Measurements from ENCODE around the gene CCNB1IP1. TPM values are rescaled to one million over a fixed set of nuclear protein-coding genes. Genes with fewer than 3 reads are reported as not detected.
A peak's percentile ranks its signal among the peaks of the same experiment; 100 is the strongest.

The CCNB1IP1 gene
- total and polyA plus RNA-seq, 2 of the 4 experiments (the other 2 are of a cell fraction): 27.5 to 34.6 TPM

GRCh38 chr14:20332788-20333493 is at the start of gene CCNB1IP1 (continued):
- TF ChIP-seq CEBPB (IDR thresholded peaks at IDR 0.05; ENCODE audit: low read depth, low read length) (peak; percentile 85), MAFK (IDR thresholded peaks at IDR 0.05; ENCODE audit: low read depth, low read length) (no peak)

DNA sequence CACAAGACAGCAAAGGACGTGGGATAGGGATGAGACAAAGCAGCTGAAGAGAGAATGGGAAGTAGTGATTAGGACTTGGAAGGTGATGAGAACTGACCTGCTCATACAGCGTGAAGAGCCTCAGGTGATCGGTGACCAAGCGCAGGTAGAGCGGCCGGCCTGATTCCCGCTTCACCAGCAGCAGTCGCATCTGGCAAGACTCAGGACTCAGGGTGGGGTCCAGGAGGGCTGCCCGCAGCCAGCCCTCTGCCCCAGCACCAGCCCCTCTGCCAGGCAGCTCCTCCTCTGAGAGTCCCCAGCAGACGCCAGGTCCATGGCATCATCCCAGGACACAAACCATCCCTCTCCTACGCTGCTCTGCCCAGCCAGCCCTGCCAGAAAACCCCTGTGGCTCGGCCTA is 49.4 kb upstream of the CCNB1IP1 start:
- WGBS, 2 experiments (ENCODE audit: extremely low coverage in 2 of 2, insufficient read length in 1 of 2): 93% methylated on average over 5 of the region's 12 CpGs; no CpG with 5 or more reads in 1 of the 2 experiments
- no peak overlapping the region for H4K5ac ChIP-seq (ENCODE audit: low read depth, low read length)
- POLR2A ChIA-PET (ENCODE audit: unreplicated experiment): no interaction called here
- no peaks in the 10 kb centered on the region for H3K9me1 ChIP-seq (ENCODE audit: insufficient read depth, low read length)
- H3K79me1 ChIP-seq (ENCODE audit: low read depth in 1 of 2, low read length in 2 of 2): no peaks in the 10 kb centered on the region
- no peak overlapping the region for H3K4ac ChIP-seq (ENCODE audit: low read depth, low read length)
- H2AFZ ChIP-seq (replicated peaks; ENCODE audit: low read length, poor library complexity): no peak overlapping the region
- H3K18ac ChIP-seq (ENCODE audit: low read depth, low read length): no peak overlapping the region
- peaks cover 80% of the 10 kb centered on the region for H3K36me3 ChIP-seq (ENCODE audit: control insufficient read depth, insufficient read depth, low read length)
- no peak overlapping the region for H3K27ac ChIP-seq (ENCODE audit: insufficient read depth, low read length)
- DNase-seq (no peak), ATAC-seq (ENCODE audit: low read depth) (no peak)
- H3K4me1 ChIP-seq (ENCODE audit: control insufficient read depth, insufficient read depth, low read length): no peaks in the 10 kb centered on the region
- no peak overlapping the region for H2BK15ac ChIP-seq (ENCODE audit: low read depth, low read length)
- in situ Hi-C loops (cut with MboI; ENCODE audit: low sequenced_read_pairs) (no loop called here), intact Hi-C loops (cut with micrococcal nuclease) (no loop called here), dilution Hi-C loops (cut with HindIII; ENCODE audit: low sequenced_read_pairs, unreplicated experiment) (no loop called here)
- H3K9ac ChIP-seq (ENCODE audit: low read depth, low read length): no peak overlapping the region
- H4K20me1 ChIP-seq (ENCODE audit: insufficient read depth, low read length): no peaks in the 10 kb centered on the region
- H2BK120ac ChIP-seq (ENCODE audit: low read depth, low read length): no peak overlapping the region
- CTCF ChIA-PET: no interaction called here
- H4K91ac ChIP-seq (ENCODE audit: insufficient read depth, low read depth, low read length): no peak overlapping the region
- H2BK20ac ChIP-seq (ENCODE audit: low read depth, low read length): no peak overlapping the region
- no peak overlapping the region for H2AK5ac ChIP-seq (ENCODE audit: low read depth, low read length)
- H3K23ac ChIP-seq (ENCODE audit: low read depth, low read length): no peak overlapping the region
- H3K9me3 ChIP-seq (ENCODE audit: control insufficient read depth, insufficient read depth, low read length): no peaks in the 10 kb centered on the region
- no peak overlapping the region for H2BK5ac ChIP-seq (ENCODE audit: low read depth, low read length, poor library complexity, severe bottlenecking)
- no peaks in the 10 kb centered on the region for H3K27me3 ChIP-seq (ENCODE audit: control insufficient read depth, insufficient read depth, low read length)
- H2AK9ac ChIP-seq (replicated peaks; ENCODE audit: low read depth, low read length, poor library complexity): peak overlapping the region; percentile 50
- no TSS peak for BruUV-seq (replicated peaks)
- no peak overlapping the region for H3K56ac ChIP-seq (ENCODE audit: extremely low read depth, insufficient read depth, low read length)
- no peak overlapping the region for H3K4me2 ChIP-seq (ENCODE audit: low read depth, low read length)
- no peak overlapping the region for H4K8ac ChIP-seq (ENCODE audit: low read depth in 2 of 2, low read length in 2 of 2)
- H3K4me3 ChIP-seq (ENCODE audit: insufficient read depth, low read depth, low read length): no peak overlapping the region
- no peak overlapping the region for H3K14ac ChIP-seq (replicated peaks; ENCODE audit: low read depth, low read length)
- TF ChIP-seq CTCF (conservative IDR thresholded peaks at IDR 0.05; ENCODE audit: low read depth, low read length): no peak
- TF ChIP-seq POLR2A (IDR thresholded peaks at IDR 0.05; ENCODE audit: low read depth, low read length): no peak
- TF ChIP-seq NFE2L2 (IDR thresholded peaks at IDR 0.05; ENCODE audit: low read depth, low read length): no peak
- no peak for TF ChIP-seq RFX5 (IDR thresholded peaks at IDR 0.05; ENCODE audit: low read depth, low read length)
- no peak for TF ChIP-seq FOS (IDR thresholded peaks at IDR 0.05; ENCODE audit: low read depth, low read length)
- TF ChIP-seq MAZ (IDR thresholded peaks at IDR 0.05; ENCODE audit: borderline replicate concordance, low read depth, low read length): no peak
- TF ChIP-seq SMC3 (IDR thresholded peaks at IDR 0.05; ENCODE audit: low read depth, low read length): no peak
- TF ChIP-seq, protein P1, sequence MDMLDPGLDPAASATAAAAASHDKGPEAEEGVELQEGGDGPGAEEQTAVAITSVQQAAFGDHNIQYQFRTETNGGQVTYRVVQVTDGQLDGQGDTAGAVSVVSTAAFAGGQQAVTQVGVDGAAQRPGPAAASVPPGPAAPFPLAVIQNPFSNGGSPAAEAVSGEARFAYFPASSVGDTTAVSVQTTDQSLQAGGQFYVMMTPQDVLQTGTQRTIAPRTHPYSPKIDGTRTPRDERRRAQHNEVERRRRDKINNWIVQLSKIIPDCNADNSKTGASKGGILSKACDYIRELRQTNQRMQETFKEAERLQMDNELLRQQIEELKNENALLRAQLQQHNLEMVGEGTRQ (IDR thresholded peaks at IDR 0.05; ENCODE audit: low read depth, low read length): no peak
- TF ChIP-seq BHLHE40 (IDR thresholded peaks at IDR 0.05; ENCODE audit: low read depth, low read length): no peak
- TF ChIP-seq MAFK (IDR thresholded peaks at IDR 0.05; ENCODE audit: low read depth, low read length): no peak
- TF ChIP-seq, protein P2, sequence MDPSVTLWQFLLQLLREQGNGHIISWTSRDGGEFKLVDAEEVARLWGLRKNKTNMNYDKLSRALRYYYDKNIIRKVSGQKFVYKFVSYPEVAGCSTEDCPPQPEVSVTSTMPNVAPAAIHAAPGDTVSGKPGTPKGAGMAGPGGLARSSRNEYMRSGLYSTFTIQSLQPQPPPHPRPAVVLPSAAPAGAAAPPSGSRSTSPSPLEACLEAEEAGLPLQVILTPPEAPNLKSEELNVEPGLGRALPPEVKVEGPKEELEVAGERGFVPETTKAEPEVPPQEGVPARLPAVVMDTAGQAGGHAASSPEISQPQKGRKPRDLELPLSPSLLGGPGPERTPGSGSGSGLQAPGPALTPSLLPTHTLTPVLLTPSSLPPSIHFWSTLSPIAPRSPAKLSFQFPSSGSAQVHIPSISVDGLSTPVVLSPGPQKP (IDR thresholded peaks at IDR 0.05; ENCODE audit: borderline replicate concordance, low read depth, low read length): no peak
- no peak for TF ChIP-seq MXI1 (IDR thresholded peaks at IDR 0.05; ENCODE audit: borderline replicate concordance, low read depth, low read length)
- no peak for TF ChIP-seq RAD21 (IDR thresholded peaks at IDR 0.05; ENCODE audit: low read length)
- TF ChIP-seq CEBPB (IDR thresholded peaks at IDR 0.05; ENCODE audit: low read depth, low read length): no peak

Measured in IMR-90 (cell line).